Stimulated activated memory B cell treated with anti-CD40 and anti-IgM and Interleukin-4, amounts not matched to agents 10 μg/mL and 1 μg/mL and 100 μg/mL, for 72 hours (primary cell): Measurements from ENCODE around the gene ELAVL4.
"Not testable (repeated sequence)": the region's sequence is repeated elsewhere in the genome, so short reads cannot be mapped to it uniquely, and the experiment has no call there.

ENCODE experiments used
- ATAC-seq: fragments of 150-1000 bp; cut with Tn5 transposase; 2 replicates; pipeline ENCODE4 v1.10.0; 2021
- H3K27ac Mint-ChIP-seq: one replicate; pipeline ENCODE4 v1.8.0; 2022; ENCODE audit warnings: mild to moderate bottlenecking, mixed read lengths
- H3K27me3 Mint-ChIP-seq: one replicate; pipeline ENCODE4 v1.8.0; 2022; ENCODE audit warnings: mixed read lengths
- H3K36me3 Mint-ChIP-seq: one replicate; pipeline ENCODE4 v1.8.0; 2022; ENCODE audit warnings: mixed read lengths
- H3K4me1 Mint-ChIP-seq: one replicate; pipeline ENCODE4 v1.8.0; 2022; ENCODE audit warnings: mixed read lengths
- H3K4me3 Mint-ChIP-seq: one replicate; pipeline ENCODE4 v1.8.0; 2022; ENCODE audit warnings: mild to moderate bottlenecking, moderate library complexity, mixed read lengths
- H3K9me3 Mint-ChIP-seq: one replicate; pipeline ENCODE4 v1.8.0; 2022; ENCODE audit warnings: mixed read lengths

The ELAVL4 gene

DNA sequence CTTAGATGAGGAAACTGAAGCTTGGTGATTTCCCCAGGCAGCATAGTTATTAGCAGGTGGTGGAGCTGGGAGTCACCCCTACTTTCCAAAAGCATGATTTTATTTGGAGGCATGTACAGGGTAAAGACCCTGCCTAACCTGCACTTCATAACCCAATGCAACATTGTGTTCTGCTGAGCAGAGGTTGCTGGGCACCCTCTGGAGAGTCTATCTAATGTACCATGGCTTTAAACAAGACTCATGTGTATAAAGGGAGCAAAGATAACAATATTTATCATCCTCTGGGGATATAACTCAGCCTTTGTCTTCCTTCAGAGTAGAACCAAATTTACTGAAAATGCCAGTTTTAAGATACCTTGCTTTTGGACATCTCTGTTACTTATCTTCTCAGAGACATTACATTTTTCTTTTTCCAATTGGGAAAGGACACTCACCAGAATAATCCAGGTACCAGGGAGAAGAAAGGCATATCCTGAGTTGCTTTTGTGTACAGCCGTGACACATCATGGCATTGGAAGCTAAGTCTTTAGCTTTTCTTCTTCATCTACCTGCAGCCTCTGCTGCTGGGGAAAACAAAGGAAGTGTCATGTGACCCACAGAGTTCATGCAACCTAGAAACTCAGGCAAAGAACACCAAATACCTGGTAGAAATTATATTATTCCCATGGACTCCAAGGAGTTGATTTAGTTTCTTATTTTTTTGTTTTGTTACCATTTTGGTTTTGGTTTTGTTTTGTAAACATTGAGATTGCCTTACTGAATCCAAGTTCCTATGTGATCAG is 39.6 kb downstream of the ELAVL4 start:
- no peak overlapping the region for H3K27ac Mint-ChIP-seq
- no peak overlapping the region for H3K4me3 Mint-ChIP-seq
- no peaks in the 10 kb centered on the region for H3K9me3 Mint-ChIP-seq
- peaks cover 9% of the 10 kb centered on the region for H3K27me3 Mint-ChIP-seq
- no peaks in the 10 kb centered on the region for H3K4me1 Mint-ChIP-seq
- no peak for ATAC-seq
- H3K36me3 Mint-ChIP-seq: no peaks in the 10 kb centered on the region

DNA sequence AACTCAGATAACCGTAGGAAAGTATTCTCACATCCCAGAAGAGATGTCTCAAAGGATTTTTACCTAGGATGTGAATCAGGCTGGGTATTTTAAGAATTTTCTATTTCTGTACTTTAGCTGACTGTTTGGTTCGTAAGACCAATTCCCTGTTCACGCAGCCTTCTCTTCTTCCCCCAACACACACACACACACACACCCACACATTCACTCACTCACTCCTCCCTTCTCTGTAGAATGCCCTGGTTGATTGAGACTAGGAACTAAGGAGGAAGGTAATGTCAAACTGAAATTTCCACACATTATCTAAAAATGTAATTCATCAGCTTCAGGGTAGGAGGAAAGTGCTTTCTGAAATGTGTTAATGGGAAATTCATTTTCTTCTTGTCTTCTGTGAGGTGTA is 43.5 kb downstream of the ELAVL4 start:
- Mint-ChIP-seq H3K36me3 (no peaks in the 10 kb centered on the region), H3K4me3 (no peak overlapping the region), H3K27me3 (peaks cover 9% of the 10 kb centered on the region), H3K27ac (no peak overlapping the region), H3K9me3 (peaks cover 2% of the 10 kb centered on the region), H3K4me1 (no peaks in the 10 kb centered on the region)
- ATAC-seq: no peak

DNA sequence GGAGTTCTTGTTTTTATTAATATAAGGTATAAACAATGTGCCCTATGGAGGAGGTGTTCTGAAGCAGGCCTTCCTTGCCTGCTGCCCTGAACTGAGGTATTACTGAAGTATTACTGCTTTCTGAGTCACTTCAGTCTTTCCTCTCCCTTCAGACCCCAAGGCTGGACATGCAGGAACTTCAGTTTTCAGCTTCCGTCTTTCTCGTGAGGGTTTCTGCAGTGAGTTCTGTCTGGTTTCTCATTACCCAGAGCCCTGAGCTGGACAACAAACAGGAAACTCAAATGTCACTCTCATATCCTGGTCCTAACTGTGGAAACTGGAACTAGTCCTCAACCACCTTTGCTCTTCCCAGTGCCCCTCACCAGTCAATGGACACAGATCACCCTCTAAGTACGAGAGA is 46.8 kb downstream of the ELAVL4 start:
- Mint-ChIP-seq H3K9me3 (peaks cover 2% of the 10 kb centered on the region), H3K36me3 (no peaks in the 10 kb centered on the region), H3K4me1 (no peaks in the 10 kb centered on the region), H3K27me3 (peaks cover 9% of the 10 kb centered on the region), H3K27ac (no peak overlapping the region), H3K4me3 (no peak overlapping the region)
- ATAC-seq: no peak

DNA sequence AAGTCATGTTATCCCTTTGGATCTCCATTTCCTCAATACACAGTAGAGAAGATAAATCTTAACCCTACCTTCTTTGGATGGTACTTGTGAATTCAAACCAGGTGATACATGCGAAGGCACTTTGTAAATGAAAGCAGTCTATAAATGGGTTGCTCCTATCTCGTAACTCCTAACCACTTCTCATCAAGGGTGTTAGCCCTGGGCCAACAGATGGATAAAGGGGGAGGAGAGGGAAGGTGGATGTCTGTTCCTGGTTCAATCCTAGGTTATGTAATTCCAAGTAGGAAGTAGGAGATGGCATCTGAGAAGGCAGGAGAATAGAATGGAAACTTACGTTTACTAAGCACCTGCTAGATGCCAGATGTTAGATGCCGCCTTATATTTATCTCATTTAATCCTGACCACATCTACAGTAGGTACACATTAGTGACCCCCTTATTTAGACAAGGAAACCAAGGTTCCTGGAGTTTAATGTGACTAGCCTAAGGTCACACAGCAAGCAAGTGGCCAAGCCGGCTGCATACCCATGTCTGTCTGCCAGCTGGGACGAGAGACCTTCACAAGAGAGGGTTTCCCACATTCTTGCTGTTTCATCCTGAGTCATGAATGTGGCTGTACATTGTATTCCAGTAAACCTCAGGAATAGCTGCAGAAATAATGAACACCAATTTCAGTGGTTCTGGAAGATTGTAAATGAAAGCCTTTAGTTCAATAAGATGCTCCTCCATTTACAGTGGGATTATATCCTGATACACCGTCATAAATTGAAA is 47.7 kb downstream of the ELAVL4 start:
- Mint-ChIP-seq H3K36me3 (no peaks in the 10 kb centered on the region), H3K9me3 (peaks cover 2% of the 10 kb centered on the region), H3K27me3 (peaks cover 7% of the 10 kb centered on the region), H3K4me1 (no peaks in the 10 kb centered on the region), H3K4me3 (no peak overlapping the region), H3K27ac (no peak overlapping the region)
- no peak for ATAC-seq

DNA sequence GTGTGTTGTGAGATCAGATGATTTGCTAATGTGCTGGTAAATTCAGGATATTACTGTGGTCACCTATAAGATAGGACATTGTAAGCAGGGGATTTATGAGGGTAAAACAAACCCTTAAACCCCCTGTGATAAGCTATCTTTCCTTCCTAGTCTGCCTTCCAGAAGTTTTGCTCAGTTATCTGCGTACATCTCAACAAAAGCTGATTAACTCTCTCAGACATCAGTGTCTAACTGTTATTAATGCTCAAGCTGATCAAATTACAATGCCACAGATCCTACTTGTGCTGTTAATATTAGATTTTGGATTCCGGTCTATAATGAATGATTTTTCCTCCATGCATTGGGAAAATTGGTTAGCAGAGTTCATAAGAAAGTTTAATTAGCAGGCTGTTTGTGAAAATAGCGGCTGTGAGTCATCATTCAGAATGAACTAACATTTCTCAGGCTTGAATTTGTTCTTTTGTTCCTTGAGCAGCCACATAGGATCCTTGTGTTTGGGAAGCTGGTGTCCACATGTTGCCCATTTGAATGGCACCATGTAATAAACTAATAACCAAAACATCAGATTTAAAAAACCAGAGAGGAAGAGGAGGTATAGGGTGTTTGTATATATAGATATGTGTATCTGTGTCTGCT is 48.7 kb downstream of the ELAVL4 start:
- Mint-ChIP-seq H3K27me3 (no peaks in the 10 kb centered on the region), H3K9me3 (peaks cover 2% of the 10 kb centered on the region), H3K36me3 (no peaks in the 10 kb centered on the region)

DNA sequence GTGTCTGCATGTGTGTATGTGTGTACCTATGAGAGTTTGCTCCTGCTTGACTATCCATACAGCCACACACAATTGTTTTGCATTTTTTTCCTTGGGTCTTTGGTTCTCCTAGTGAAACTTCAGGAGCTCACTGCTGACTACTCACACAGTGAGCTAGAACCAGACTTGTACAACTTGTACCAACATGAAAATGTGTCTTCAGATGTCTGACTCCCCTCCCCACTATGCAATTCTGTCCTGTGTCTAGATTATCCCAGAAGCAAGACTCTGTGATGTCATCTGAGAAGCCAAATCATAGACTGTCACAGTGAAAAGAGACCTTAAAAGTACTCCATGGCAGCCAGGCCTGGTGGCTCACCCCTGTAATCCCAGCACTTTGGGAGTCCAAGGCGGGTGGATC is 49.7 kb downstream of the ELAVL4 start:
- Mint-ChIP-seq H3K27me3 (no peaks in the 10 kb centered on the region), H3K27ac (no peak overlapping the region), H3K36me3 (no peaks in the 10 kb centered on the region), H3K4me1 (no peaks in the 10 kb centered on the region), H3K9me3 (peaks cover 2% of the 10 kb centered on the region), H3K4me3 (no peak overlapping the region)
- no peak for ATAC-seq

More for the DNA sequence above, 48.7 kb downstream of the ELAVL4 start:
- no peak for ATAC-seq
- Mint-ChIP-seq H3K4me1 (no peaks in the 10 kb centered on the region), H3K4me3 (no peak overlapping the region), H3K27ac (no peak overlapping the region)

DNA sequence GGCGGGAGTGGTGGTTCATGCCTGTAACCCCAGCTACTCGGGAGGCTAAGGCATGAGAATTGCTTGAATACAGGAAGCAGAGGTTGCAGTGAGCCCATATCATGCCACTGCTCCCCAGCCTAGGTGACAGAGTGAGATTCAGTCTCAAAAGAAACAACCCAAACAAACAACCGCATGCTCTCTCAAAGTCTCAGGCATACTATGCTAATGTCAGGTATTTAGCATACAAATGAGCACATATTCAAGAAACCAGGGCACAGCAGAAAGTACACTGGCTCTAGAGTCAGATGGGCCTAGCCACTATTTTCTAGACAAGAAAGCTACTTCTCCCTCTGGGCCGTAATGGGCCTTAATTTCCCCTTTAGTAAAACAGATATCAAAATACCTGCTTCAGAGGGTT is 55.0 kb downstream of the ELAVL4 start:
- Mint-ChIP-seq H3K36me3 (no peaks in the 10 kb centered on the region), H3K27ac (no peak overlapping the region), H3K27me3 (no peaks in the 10 kb centered on the region), H3K4me1 (no peaks in the 10 kb centered on the region), H3K9me3 (no peaks in the 10 kb centered on the region), H3K4me3 (no peak overlapping the region)
- no peak for ATAC-seq

DNA sequence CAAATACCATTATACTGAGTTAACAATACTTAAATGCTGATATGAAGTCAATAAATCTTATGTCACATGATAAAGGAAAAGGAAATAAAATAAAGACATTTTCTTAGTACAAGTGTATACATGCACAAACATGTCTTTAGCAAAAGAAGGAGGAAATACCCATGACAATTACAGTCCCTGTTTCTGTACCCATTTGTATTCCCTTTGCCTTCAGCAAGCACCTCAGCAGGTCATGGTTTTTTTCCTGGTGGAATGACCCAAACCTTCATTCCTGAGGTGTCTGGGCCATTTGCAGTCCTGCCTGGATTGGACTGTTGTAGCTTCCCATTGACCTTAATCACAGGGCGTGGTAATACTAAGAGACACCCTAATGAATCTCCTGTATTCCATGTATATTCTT is 57.6 kb downstream of the ELAVL4 start:
- not testable (repeated sequence) for H3K4me3 Mint-ChIP-seq, H3K27me3 Mint-ChIP-seq, H3K36me3 Mint-ChIP-seq, H3K27ac Mint-ChIP-seq, ATAC-seq, H3K9me3 Mint-ChIP-seq, H3K4me1 Mint-ChIP-seq

DNA sequence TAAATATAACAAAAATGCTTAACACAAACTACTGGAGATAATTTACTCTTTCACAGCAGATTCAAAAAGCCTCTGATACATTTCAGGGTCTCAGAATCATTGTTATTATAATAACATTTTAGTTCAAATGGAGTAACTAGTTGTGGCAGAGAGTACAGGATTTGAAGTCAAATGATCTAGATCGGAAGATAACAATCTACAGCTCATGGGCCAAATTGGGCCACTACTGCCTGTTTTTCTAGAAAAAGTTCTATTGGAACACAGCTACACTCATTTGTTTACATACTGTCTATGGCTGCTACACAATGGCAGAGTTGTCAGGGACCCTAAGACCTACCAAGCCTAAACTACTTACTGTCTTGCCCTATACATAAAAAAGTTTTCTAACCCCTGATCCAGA is 63.6 kb downstream of the ELAVL4 start:
- Mint-ChIP-seq H3K36me3 (no peaks in the 10 kb centered on the region), H3K27me3 (peaks cover 21% of the 10 kb centered on the region), H3K9me3 (no peaks in the 10 kb centered on the region), H3K27ac (no peak overlapping the region), H3K4me1 (no peaks in the 10 kb centered on the region), H3K4me3 (no peak overlapping the region)
- no peak for ATAC-seq

DNA sequence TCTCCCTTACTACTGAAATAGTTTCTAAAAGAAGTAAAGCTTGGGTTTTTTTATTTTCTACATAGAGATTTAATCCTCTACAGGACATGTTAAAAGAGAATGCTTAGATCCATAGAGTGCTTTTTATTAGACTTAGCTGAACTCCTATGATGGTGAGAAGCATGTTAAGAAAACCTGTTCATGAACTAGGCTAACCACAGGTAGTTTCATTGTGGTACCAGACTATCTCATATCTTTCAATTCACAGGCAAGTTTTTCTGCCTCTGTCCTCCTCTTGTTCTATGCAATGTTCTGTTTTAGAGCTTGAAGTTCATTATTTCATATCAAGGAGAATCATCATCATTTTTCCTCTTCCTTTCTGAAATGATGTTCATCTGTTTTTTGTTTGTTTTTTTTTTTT is 65.4 kb downstream of the ELAVL4 start:
- H3K27ac Mint-ChIP-seq: no peak overlapping the region

DNA sequence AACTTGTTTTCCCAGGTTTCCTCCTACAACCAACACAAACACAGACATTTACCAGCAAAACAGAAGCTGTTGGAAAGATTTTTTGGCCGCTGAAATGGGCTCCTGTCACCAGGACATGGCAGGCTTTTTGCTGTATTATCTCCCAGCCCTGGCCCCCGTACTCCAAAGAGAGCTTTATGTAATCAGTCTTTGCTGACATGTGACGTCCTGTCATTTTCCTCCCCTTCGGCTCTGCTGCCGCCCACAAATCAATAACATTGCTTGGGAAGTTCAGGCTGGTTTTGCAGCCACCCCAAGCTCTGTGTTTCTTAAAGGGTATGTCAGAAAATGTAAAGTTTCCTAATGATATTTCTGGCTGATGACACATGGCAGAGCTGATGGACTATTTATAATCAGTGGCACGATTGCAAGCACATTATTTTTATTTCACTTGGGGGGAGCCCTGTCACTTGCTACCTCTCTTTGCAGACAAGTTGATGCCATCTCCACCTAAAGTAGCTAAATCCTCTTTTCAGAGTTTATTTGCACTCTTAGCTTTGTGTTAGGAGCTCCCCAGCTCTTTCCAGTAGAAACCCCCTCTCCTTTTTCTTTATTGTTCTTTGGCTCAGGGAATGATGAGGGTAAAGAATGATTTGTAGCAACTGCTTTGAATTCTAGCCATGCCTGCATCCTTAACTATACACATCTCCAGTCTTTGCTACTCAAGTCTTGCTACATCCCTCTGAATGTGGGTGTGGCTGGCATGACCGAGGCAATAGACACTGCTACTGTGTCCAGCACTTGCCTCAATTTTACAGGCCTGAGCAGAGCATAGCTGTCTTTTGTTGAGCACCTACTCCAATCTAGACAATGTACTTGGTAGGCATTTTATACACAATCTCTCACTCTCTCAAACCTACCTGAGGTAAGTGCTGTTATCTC is 67.3 kb downstream of the ELAVL4 start:
- Mint-ChIP-seq H3K4me1 (no peaks in the 10 kb centered on the region), H3K27me3 (peaks cover 27% of the 10 kb centered on the region), H3K27ac (no peak overlapping the region), H3K9me3 (no peaks in the 10 kb centered on the region), H3K4me3 (no peak overlapping the region), H3K36me3 (no peaks in the 10 kb centered on the region)
- ATAC-seq: no peak

More for the DNA sequence above, 65.4 kb downstream of the ELAVL4 start:
- Mint-ChIP-seq H3K4me1 (no peaks in the 10 kb centered on the region), H3K36me3 (no peaks in the 10 kb centered on the region), H3K27me3 (peaks cover 27% of the 10 kb centered on the region), H3K9me3 (no peaks in the 10 kb centered on the region), H3K4me3 (no peak overlapping the region)
- no peak for ATAC-seq

DNA sequence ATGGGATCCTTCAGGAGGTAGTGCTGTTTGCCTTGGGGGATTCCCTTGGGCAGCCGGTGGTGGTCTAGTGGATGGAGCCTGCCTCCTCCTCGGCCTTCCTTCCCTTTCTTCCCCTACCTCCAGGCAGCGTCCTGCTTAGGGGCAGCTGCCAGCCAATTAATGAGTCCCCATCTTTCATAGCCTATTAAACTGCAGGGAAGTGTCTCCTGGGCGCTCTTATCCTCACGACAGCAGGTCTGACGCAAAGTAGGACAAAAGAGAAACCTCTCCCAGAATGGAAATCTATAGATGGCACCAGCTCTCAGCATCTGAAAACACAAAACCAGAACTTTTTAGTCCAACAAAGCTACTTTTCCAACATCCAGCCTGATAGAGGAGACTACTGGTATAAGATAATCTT is 69.3 kb downstream of the ELAVL4 start:
- Mint-ChIP-seq H3K9me3 (no peaks in the 10 kb centered on the region), H3K4me1 (peaks cover under 1% of the 10 kb centered on the region), H3K27ac (no peak overlapping the region), H3K27me3 (peaks cover 29% of the 10 kb centered on the region), H3K36me3 (no peaks in the 10 kb centered on the region), H3K4me3 (no peak overlapping the region)
- ATAC-seq: no peak

DNA sequence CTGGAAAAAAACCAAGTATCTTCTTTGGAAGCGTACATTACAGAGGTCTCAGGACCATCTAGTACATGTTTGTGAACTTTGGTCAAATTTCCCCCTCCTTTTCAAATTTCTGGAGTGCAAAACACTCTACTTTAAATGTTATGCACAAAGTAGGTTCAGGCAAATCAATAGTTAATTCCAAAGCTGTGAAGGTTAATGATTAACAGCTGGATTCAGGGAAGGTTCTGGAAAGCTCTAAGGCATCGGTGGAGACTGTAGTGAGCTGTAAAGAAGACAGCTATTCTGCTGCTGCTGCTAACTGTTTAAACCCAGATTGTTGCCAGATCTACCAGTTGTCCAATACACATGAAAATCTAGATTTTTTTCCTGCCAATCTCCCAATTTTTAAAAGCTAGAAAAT is 70.9 kb downstream of the ELAVL4 start:
- no peak for ATAC-seq
- H3K9me3 Mint-ChIP-seq: no peaks in the 10 kb centered on the region
- H3K4me1 Mint-ChIP-seq: peaks cover 11% of the 10 kb centered on the region
- H3K27ac Mint-ChIP-seq: no peak overlapping the region
- no peaks in the 10 kb centered on the region for H3K36me3 Mint-ChIP-seq
- peaks cover 41% of the 10 kb centered on the region for H3K27me3 Mint-ChIP-seq
- H3K4me3 Mint-ChIP-seq: no peak overlapping the region

DNA sequence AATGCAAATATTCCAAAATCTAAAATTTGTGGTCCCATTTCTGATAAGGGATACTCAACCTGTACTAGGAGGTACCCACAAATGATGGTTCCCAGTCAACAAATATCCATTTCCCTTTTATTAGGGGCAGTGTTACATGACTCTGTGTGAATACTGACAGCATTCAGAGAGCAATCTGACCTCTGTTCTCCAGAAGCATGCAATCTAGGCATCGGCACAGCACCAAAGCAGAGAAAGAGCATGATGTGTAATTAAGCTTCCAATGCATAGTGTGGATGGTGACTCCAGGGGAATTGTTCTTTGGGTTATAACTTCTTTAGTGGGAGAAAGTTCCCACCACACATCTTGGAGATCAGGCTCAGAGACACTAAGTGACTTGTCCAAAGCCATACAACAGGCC is 71.6 kb downstream of the ELAVL4 start:
- Mint-ChIP-seq H3K4me3 (no peak overlapping the region), H3K9me3 (no peaks in the 10 kb centered on the region), H3K36me3 (no peaks in the 10 kb centered on the region), H3K4me1 (peaks cover 11% of the 10 kb centered on the region), H3K27me3 (peaks cover 45% of the 10 kb centered on the region), H3K27ac (no peak overlapping the region)
- ATAC-seq: no peak
